Amniotic epithelial cell (primary cell): Measurements from ENCODE around the gene PRSS21.

Experiments used
- DNase-seq: peaks from one replicate; pipeline ENCODE4 v3.0.0-alpha.2; 2010; ENCODE audit warnings: low read depth

Gene PRSS21

GRCh38 chr16:2867987-2868789 is 51.2 kb downstream of the PRSS21 start:
- DNase-seq = peak; percentile 87
